Ascending aorta (tissue), 2 donors: ENCODE results near the gene LUZP2. TPM values are rescaled to one million over a fixed set of nuclear protein-coding genes. Genes with fewer than 3 reads are reported as not detected.

Experiments used
- DNase-seq, 2 donors: peaks; one replicate each; pipeline ENCODE4 v3.0.0-alpha.2; 2019; ENCODE audit warnings: low spot score in 2 of 2
- H3K27ac ChIP-seq, 2 donors: fragments of 200-600 bp; sonication (generic); one replicate each; pipeline ENCODE4 v1.5.1; 2016 to 2017; ENCODE audit warnings: mild to moderate bottlenecking in 1 of 2
- H3K27me3 ChIP-seq: fragments of 200-600 bp; sonication (generic); one replicate; pipeline ENCODE4 v1.5.1; 2017
- H3K36me3 ChIP-seq, 2 donors: fragments of 200-600 bp; sonication (generic); one replicate each; pipeline ENCODE4 v1.5.1; 2016
- H3K4me1 ChIP-seq, 2 donors: fragments of 200-600 bp; sonication (generic); one replicate each; pipeline ENCODE4 v1.5.1; 2016 to 2017; ENCODE audit warnings: mild to moderate bottlenecking in 1 of 2
- H3K4me3 ChIP-seq, 2 donors: fragments of 200-600 bp; sonication (generic); one replicate each; pipeline ENCODE4 v1.5.1; 2016 to 2017; ENCODE audit warnings: mild to moderate bottlenecking in 1 of 2
- H3K9me3 ChIP-seq, 2 donors: fragments of 200-600 bp; sonication (generic); one replicate each; pipeline ENCODE4 v1.5.1; 2016
- CTCF ChIP-seq, 3 experiments: fragments of 200-600 bp in 2 of 3; fragments of 450-650 bp in 1 of 3; sonication (generic) in 2 of 3; IDR thresholded peaks; one replicate each; pipeline ENCODE4 v1.5.1; 2016 to 2019; ENCODE audit warnings: antibody characterized with exemption in 3 of 3, mild to moderate bottlenecking in 1 of 3, moderate library complexity in 1 of 3
- intact Hi-C: fragments of 100-400 bp; cut with DNase I; formaldehyde crosslinking; loops from one replicate; pipeline ENCODE4 v1.15.1; 2023
- total RNA-seq: library from RNA; depleted of rRNA; stranded (reverse); fragments of >200 nt; gene quantifications from one replicate; pipeline ENCODE4 v1.1.0, GENCODE V29; 2016

Gene LUZP2
- total RNA-seq, 1 donor from 2014 or later = 0.11 TPM

- no peaks in the 10 kb centered on the region for H3K9me3 ChIP-seq
- DNase-seq = no peak
- H3K27me3 ChIP-seq = no peaks in the 10 kb centered on the region
- TF ChIP-seq CTCF (IDR thresholded peaks at IDR 0.05) = no peak
- H3K27ac ChIP-seq = no peak overlapping the region
- no peaks in the 10 kb centered on the region for H3K4me1 ChIP-seq
- H3K4me3 ChIP-seq = no peak overlapping the region
- no peaks in the 10 kb centered on the region for H3K36me3 ChIP-seq
- intact Hi-C loops = no loop called here
These were observed 242.8 kb downstream of the LUZP2 start for GRCh38 chr11:24739637-24740036.

- no peak for TF ChIP-seq CTCF (IDR thresholded peaks at IDR 0.05)
- Histone ChIP-seq H3K36me3 (no peaks in the 10 kb centered on the region), H3K27ac (no peak overlapping the region), H3K9me3 (no peaks in the 10 kb centered on the region), H3K27me3 (no peaks in the 10 kb centered on the region), H3K4me1 (no peaks in the 10 kb centered on the region), H3K4me3 (no peak overlapping the region)
- no peak for DNase-seq
- intact Hi-C loops = no loop called here
These were observed 250.7 kb downstream of the LUZP2 start for GRCh38 chr11:24747275-24748251.

- intact Hi-C loops = no loop called here
- DNase-seq = no peak
- Histone ChIP-seq H3K4me3 (no peak overlapping the region), H3K4me1 (no peaks in the 10 kb centered on the region), H3K9me3 (no peaks in the 10 kb centered on the region), H3K27ac (no peak overlapping the region), H3K36me3 (no peaks in the 10 kb centered on the region), H3K27me3 (no peaks in the 10 kb centered on the region)
- TF ChIP-seq CTCF (IDR thresholded peaks at IDR 0.05) = no peak
These were observed 251.4 kb downstream of the LUZP2 start for GRCh38 chr11:24748261-24748660.

GRCh38 chr11:24754406-24754805 is 257.6 kb downstream of the LUZP2 start:
- no peaks in the 10 kb centered on the region for H3K36me3 ChIP-seq
- H3K4me1 ChIP-seq = no peaks in the 10 kb centered on the region
- H3K4me3 ChIP-seq = no peak overlapping the region
- intact Hi-C loops = no loop called here
- no peaks in the 10 kb centered on the region for H3K9me3 ChIP-seq
- H3K27ac ChIP-seq = no peak overlapping the region
- TF ChIP-seq CTCF (IDR thresholded peaks at IDR 0.05) = no peak
- H3K27me3 ChIP-seq = no peaks in the 10 kb centered on the region
- DNase-seq = no peak

GRCh38 chr11:24755260-24755839 is 258.5 kb downstream of the LUZP2 start:
- H3K36me3 ChIP-seq = no peaks in the 10 kb centered on the region
- no peaks in the 10 kb centered on the region for H3K27me3 ChIP-seq
- H3K4me3 ChIP-seq = no peak overlapping the region
- intact Hi-C loops = no loop called here
- no peak for DNase-seq
- H3K4me1 ChIP-seq = no peaks in the 10 kb centered on the region
- no peak for TF ChIP-seq CTCF (IDR thresholded peaks at IDR 0.05)
- no peaks in the 10 kb centered on the region for H3K9me3 ChIP-seq
- H3K27ac ChIP-seq = no peak overlapping the region
